Measurements from ENCODE around the gene KCNJ12.

DNA sequence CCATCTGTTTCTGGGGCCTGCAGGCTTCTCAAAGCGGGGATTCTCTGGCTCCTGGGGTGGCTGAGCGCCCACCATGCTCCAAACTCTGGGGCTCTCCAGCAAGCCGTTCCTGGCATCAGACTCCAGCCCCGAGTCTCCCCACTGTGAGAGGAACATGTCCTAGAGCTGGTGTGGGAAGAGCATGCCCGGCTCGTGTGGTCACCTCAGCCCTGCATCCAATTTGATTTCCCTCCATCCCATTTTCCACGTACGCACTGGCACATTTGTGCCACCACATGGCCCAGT, 23.2 kb upstream of the KCNJ12 start:
- TF ChIP-seq SP1 (IDR thresholded peaks at IDR 0.05; ENCODE audit: low read depth) (no peak), TCF7L2 (IDR thresholded peaks at IDR 0.05; ENCODE audit: borderline replicate concordance, extremely low read depth, insufficient read depth, insufficient read length) (no peak), CEBPB (IDR thresholded peaks at IDR 0.05; ENCODE audit: low read depth) (no peak), SRF (IDR thresholded peaks at IDR 0.05; ENCODE audit: low read depth) (no peak), EZH2 (IDR thresholded peaks at IDR 0.05) (no peak), POLR2A (IDR thresholded peaks at IDR 0.05; ENCODE audit: borderline replicate concordance, extremely low read depth, insufficient read depth, insufficient read length) (no peak), SIN3A (IDR thresholded peaks at IDR 0.05; ENCODE audit: low read depth) (no peak), ZNF274 (IDR thresholded peaks at IDR 0.05; ENCODE audit: low read depth, low read length) (no peak)
- TF ChIP-seq, protein P1, sequence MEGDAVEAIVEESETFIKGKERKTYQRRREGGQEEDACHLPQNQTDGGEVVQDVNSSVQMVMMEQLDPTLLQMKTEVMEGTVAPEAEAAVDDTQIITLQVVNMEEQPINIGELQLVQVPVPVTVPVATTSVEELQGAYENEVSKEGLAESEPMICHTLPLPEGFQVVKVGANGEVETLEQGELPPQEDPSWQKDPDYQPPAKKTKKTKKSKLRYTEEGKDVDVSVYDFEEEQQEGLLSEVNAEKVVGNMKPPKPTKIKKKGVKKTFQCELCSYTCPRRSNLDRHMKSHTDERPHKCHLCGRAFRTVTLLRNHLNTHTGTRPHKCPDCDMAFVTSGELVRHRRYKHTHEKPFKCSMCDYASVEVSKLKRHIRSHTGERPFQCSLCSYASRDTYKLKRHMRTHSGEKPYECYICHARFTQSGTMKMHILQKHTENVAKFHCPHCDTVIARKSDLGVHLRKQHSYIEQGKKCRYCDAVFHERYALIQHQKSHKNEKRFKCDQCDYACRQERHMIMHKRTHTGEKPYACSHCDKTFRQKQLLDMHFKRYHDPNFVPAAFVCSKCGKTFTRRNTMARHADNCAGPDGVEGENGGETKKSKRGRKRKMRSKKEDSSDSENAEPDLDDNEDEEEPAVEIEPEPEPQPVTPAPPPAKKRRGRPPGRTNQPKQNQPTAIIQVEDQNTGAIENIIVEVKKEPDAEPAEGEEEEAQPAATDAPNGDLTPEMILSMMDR (IDR thresholded peaks at IDR 0.05 in 2 of 3, conservative IDR thresholded peaks at IDR 0.05 in 1 of 3; ENCODE audit: borderline replicate concordance in 1 of 3, insufficient read depth in 1 of 3, low read depth in 2 of 3, low read length in 2 of 3), result no peak
- TF ChIP-seq, protein P2, sequence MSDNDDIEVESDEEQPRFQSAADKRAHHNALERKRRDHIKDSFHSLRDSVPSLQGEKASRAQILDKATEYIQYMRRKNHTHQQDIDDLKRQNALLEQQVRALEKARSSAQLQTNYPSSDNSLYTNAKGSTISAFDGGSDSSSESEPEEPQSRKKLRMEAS (IDR thresholded peaks at IDR 0.05), result no peak

All from HCT116 (cell line).